HG03045 (cell line): ENCODE results near the gene DUOX1.
"Not testable (repeated sequence)": the region's sequence is repeated elsewhere in the genome, so short reads cannot be mapped to it uniquely, and the experiment has no call there.

Experiments used
- ATAC-seq: cut with Tn5 transposase; IDR thresholded peaks from one replicate; pipeline ENCODE4 v1.9.1; 2021; ENCODE audit warnings: mild to moderate bottlenecking, moderate library complexity; ENCODE audit not compliant: unreplicated experiment

Gene DUOX1

GRCh38 chr15:45120081-45120972 is 9.5 kb upstream of the DUOX1 start:
- ATAC-seq = no peak

- ATAC-seq = no peak
Observed at GRCh38 chr15:45121020-45121419, 8.8 kb upstream of the DUOX1 start.

- no peak for ATAC-seq
Observed at GRCh38 chr15:45121706-45122417, 7.9 kb upstream of the DUOX1 start.

DNA sequence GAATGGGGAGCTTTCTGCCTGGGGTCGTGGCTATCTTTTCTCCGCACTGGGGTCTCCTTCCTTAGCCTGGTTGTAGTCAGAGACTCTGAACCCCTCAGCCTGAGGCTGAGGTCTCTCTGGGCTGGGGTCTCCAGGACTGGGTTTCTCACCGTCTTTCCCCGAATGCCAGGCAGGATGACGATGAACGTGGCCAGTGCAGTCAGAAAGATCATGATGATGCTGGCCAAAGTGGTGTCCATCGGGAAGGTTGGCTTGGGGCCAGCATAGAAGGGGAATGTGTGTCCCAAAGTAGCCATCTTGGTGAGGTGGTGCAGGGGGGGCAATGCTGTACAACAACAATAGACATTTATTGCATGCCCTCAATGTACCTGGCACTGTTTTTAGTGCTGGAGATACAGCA is 7.1 kb upstream of the DUOX1 start:
- no peak for ATAC-seq

GRCh38 chr15:45123397-45123796 is 6.4 kb upstream of the DUOX1 start:
- no peak for ATAC-seq

GRCh38 chr15:45126535-45127158 is 3.1 kb upstream of the DUOX1 start:
- ATAC-seq = no peak

DNA sequence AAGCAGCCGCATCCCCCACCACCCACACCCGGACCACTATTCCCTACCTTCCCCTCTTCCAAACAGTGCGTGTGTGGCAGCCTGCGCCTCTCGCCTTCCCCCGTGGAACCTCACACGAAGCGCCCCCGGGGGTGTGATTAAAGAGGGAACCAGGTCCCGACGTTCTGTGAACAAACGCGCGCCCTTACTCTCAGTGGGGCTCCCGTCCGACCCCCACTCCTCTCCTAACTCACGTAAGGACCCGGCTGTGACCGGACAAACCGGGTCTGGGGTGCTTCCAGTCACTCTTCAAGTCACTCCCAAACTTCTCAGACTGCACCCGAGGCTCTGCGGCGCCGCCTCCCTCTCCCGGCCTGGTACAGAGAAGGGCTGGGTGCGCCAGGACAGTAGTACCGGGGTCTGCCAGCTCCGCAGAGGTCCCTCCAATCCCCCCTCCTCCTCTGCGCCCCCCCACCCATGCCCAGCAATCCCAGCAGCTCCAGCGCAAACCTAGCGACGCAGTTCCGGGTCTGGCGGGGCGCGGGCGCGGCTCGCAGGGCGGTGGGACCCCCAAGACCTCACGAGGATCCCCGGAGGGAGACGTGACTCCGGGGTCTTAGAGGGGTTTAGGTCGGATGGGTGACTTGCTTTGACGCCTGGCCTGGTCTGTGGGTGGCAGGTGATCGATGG is 689 bp upstream of the DUOX1 start:
- no peak for ATAC-seq

GRCh38 chr15:45130291-45131000 is 652 bp downstream of the DUOX1 start:
- ATAC-seq = no peak

DNA sequence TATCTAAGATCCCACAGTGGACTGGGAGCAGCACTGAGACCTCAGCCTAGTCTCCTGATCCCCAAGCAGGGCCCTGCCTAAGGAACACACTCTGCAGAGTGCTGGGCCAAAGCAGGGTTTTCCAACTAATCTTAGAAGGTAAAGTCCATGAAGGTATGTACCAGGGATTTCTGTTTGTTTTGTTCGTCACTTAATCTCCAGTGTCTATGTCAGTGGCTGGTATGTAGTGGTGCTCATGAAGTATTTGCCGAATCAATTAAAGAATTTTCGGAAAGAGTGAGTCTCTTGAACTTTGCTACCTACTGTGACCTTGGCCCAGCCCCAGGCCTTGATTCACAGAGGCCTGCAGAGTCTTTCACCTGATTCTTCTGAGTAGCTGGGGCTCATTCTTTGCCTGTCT is 1.7 kb downstream of the DUOX1 start:
- no peak for ATAC-seq

DNA sequence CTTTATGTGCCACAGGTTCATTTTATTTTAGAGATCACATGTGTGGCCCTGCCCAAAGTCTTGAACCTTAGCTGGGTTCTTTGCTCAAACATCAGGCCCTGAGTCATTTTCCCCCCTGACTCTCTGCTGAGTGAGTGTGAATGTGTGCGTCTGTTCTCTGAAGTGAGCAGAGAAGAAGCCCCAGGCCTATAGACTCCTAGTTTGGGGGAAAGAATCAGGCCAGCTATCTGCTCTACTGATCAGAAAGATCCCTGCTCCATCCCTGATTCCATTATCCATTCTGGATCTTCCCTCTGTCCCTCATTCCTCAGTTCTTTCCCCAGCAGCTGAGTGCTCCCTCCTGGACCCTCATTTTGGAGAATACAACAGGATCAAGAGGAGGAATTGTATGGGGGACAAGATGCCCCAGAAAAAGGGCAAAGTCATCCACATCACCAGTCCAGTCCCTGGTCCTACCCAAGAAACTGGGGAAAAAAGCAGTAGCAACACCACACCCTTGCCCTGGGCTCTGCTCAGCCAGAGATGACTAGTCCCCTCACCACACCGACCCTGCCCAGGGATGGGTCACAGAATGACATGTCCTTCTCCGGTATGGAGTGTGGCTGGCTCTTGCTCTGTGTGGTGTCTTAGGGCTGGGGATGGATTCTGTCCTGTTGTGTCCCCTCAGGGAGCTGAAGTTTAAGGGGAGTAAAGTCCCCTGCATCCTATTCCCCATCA is 3.2 kb downstream of the DUOX1 start:
- ATAC-seq = no peak

- no peak for ATAC-seq
Observed at GRCh38 chr15:45133561-45133920, 3.7 kb downstream of the DUOX1 start.

DNA sequence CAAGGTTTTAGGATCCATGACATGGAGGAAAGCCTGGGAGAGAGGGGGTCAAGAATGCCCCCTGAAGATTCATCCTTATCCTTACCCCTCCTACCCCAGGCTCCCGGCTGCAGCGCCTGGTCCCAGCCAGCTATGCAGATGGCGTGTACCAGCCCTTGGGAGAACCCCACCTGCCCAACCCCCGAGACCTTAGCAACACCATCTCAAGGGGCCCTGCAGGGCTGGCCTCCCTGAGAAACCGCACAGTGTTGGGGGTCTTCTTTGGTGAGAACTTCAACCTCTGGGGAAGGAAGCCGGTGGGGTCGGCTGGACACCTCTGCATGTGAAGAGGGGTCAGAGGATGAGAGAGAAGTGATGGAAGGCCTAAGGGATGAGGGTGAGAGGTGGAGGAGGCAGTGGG is 4.3 kb downstream of the DUOX1 start:
- ATAC-seq = no peak

GRCh38 chr15:45134682-45135604 is 5.1 kb downstream of the DUOX1 start:
- no peak for ATAC-seq

- not testable (repeated sequence) for ATAC-seq
Observed at GRCh38 chr15:45135705-45136377, 6.0 kb downstream of the DUOX1 start.

DNA sequence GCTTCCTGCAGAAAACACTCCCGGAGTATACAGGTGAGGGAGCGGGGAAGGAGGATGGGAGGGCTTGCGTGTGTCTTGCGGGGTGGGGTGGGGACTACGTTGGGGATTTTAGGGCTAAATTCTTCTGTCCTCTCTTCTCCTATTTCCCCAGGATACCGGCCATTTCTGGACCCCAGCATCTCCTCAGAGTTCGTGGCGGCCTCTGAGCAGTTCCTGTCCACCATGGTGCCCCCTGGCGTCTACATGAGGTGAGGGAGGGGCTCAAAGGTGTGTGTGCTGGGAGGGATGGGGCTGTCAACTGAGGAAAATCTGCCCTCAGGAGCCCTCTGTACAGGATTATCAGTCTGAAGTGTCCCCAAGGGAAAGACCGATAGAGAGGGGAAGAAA is 6.6 kb downstream of the DUOX1 start:
- ATAC-seq = no peak

DNA sequence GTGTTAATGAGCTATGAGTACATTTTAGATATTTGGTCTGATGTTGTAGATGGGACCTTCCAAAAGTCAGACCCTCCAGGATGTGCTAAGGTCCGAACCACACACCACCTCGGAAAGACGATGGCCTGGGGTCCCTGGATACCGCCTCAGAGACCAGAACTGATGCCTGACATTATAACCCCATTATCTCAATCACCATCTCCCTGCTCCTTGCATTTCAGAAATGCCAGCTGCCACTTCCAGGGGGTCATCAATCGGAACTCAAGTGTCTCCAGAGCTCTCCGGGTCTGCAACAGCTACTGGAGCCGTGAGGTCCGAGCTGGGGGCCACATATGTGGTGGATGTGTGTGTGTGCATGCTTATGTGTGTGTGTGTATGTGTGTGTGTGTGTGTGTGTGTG is 7.9 kb downstream of the DUOX1 start:
- no peak for ATAC-seq

- ATAC-seq = no peak
Observed at GRCh38 chr15:45138814-45139765, 9.3 kb downstream of the DUOX1 start.
